ENCODE measurements around the gene SECTM1. TPM values are rescaled to one million over a fixed set of nuclear protein-coding genes. Genes with fewer than 3 reads are reported as not detected.
"Not testable (repeated sequence)": the region's sequence is repeated elsewhere in the genome, so short reads cannot be mapped to it uniquely, and the experiment has no call there.

The SECTM1 gene
- total RNA-seq, 2 experiments from 2014 or later: 12.2 to 12.7 TPM

DNA sequence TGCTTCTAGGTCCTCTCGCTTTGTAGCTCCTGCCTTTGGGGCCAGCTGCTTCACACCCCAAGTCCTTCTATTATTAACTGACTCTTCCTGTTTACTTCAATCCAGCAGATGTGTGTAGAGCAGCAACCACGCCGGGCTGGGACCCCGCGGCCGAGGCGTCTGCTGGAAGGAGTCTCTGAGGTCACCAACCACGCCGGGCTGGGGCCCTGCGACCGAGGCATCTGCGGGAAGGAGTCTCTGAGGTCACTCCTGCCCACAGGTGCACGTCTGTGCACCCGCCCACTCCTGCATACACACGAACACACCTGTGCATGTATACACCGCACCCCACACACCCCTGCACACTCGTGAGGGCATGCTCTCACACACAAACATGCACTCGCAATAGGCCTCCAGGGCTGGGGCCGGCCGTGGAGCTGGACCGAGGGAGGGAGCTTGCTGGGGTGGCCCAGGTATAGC, 17.7 kb upstream of the SECTM1 start:
- intact Hi-C loops (cut with micrococcal nuclease): loop anchor here (1.0 to 5.0 kb wide), 3 partner anchors 54 to 201 kb away; no protein-coding TSS in a partner anchor
- H3K27me3 Mint-ChIP-seq: peaks cover 8% of the 10 kb centered on the region
- no peak overlapping the region for H3K27ac Mint-ChIP-seq
- H3K9me3 Mint-ChIP-seq: no peaks in the 10 kb centered on the region
- H3K36me3 Mint-ChIP-seq: no peaks in the 10 kb centered on the region
- no peak for DNase-seq
- ChIA-PET CTCF (interaction anchor here (0.6 to 3.8 kb wide), 23 partner anchors 9 to 321 kb away, joined by 3 to 27 read pairs (median 3); partner anchors contain the start of genes HEXD and OGFOD3), POLR2A (no interaction called here)
- peaks cover 9% of the 10 kb centered on the region for H3K4me1 Mint-ChIP-seq (ENCODE audit: low read depth)
- no peak overlapping the region for H3K4me3 Mint-ChIP-seq

DNA sequence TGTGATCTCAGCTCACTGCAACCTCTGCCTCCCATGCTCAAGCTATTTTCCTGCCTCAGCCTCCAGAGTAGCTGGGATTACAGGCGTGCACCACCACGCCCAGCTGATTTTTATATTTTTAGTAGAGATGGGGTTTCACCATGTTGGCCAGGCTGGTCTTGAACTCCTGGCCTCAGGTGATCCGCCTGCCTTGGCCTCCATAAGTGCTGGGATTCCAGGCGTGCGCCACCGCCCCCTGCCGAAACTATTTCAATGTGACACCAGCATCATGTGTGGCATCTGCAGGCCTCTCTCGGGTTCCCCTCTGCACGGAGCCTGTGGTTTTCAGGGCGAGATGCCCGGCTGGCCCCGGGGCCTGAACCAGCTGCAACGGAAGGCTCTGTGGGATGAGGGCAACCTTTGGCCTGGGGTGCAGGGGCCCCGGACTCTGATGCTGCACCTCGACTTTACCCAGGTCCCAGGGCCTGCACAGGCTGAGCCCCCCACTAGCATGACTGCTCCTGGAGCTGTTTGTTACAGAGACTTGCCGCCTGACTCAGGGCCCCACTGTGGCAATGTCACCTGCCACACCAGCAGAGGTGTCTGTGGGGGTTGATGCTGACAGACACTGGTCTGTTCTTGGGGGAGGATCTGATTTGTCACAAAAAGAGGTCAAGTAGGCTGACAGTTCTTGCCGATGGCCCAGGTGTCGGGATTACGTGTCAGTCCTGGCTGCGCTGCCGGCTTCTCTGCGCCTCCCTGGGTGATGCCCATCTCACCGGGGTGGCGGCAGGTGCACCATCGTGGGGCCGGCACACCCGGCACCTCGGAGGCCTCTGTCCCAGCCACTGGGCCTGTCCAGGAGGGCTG, 16.8 kb upstream of the SECTM1 start:
- ChIA-PET POLR2A (interaction anchor here (0.6 kb wide), 1 partner anchor 94 kb away, joined by 3 read pairs; no protein-coding TSS in a partner anchor), CTCF (interaction anchor here (0.6 to 3.8 kb wide), 28 partner anchors 8 to 320 kb away, joined by 3 to 27 read pairs (median 3); partner anchors contain the start of genes HEXD and OGFOD3)
- intact Hi-C loops (cut with micrococcal nuclease): loop anchor here (1.0 to 5.0 kb wide), 3 partner anchors 53 to 202 kb away; no protein-coding TSS in a partner anchor
- H3K4me3 Mint-ChIP-seq: no peak overlapping the region
- H3K36me3 Mint-ChIP-seq: no peaks in the 10 kb centered on the region
- H3K27me3 Mint-ChIP-seq: peaks cover 8% of the 10 kb centered on the region
- no peak overlapping the region for H3K27ac Mint-ChIP-seq
- H3K9me3 Mint-ChIP-seq: no peaks in the 10 kb centered on the region
- peaks cover 9% of the 10 kb centered on the region for H3K4me1 Mint-ChIP-seq (ENCODE audit: low read depth)
- DNase-seq: peak; percentile 79

DNA sequence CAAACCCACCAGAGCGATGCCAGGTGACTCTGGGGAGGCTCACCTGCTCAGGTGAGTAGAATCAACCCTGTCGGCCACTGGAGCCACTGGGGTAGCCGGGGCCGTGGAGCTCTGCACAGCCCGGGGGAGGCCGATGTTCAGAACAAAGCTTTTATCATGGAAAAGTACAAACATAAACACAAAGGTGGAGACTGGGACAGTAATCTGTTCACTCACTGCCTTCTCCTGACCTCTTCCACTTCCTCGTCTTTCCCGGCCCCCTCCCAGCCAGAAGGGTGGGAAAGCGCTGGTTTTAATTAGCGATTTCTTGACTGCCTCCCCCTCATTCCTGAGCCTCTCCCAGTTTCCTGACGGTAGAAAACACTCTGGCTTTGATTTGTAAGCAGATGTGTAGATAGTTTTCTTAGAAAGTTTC, 15.7 kb upstream of the SECTM1 start:
- intact Hi-C loops (cut with micrococcal nuclease): no loop called here
- ChIA-PET POLR2A (no interaction called here), CTCF (interaction anchor here (0.6 to 3.8 kb wide), 9 partner anchors 11 to 319 kb away, joined by 3 to 27 read pairs (median 6); no protein-coding TSS in a partner anchor)
- Mint-ChIP-seq H3K27me3 (peaks cover 8% of the 10 kb centered on the region), H3K27ac (no peak overlapping the region), H3K4me3 (no peak overlapping the region), H3K36me3 (no peaks in the 10 kb centered on the region), H3K4me1 (ENCODE audit: low read depth) (peaks cover 9% of the 10 kb centered on the region), H3K9me3 (no peaks in the 10 kb centered on the region)
- DNase-seq: no peak

DNA sequence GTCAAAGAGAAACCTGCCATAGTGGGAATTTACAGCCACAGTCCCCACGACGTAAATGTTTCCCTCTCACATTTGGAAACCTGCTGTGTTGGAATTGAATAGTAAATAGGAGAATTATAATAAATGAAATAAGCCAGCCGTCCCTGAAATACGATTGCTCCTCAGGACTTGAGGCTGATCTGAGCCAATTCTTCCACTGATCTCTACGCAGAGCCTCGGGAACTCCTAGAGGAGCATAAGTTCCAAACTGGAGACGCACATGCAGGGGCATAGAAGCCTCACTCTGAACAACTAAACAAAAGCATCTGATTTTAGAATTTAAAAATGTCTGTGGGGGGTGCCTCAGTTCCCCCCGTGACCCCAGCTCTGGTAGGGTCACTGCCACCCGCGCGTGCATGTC, 15.3 kb upstream of the SECTM1 start:
- DNase-seq: no peak
- no peak overlapping the region for H3K4me3 Mint-ChIP-seq
- H3K4me1 Mint-ChIP-seq (ENCODE audit: low read depth): peaks cover 9% of the 10 kb centered on the region
- intact Hi-C loops (cut with micrococcal nuclease): no loop called here
- CTCF ChIA-PET: interaction anchor here (0.7 to 1.5 kb wide), 4 partner anchors 22 to 231 kb away, joined by 3 to 8 read pairs (median 6); no protein-coding TSS in a partner anchor
- no peaks in the 10 kb centered on the region for H3K9me3 Mint-ChIP-seq
- peaks cover 8% of the 10 kb centered on the region for H3K27me3 Mint-ChIP-seq
- POLR2A ChIA-PET: no interaction called here
- H3K27ac Mint-ChIP-seq: no peak overlapping the region
- no peaks in the 10 kb centered on the region for H3K36me3 Mint-ChIP-seq

DNA sequence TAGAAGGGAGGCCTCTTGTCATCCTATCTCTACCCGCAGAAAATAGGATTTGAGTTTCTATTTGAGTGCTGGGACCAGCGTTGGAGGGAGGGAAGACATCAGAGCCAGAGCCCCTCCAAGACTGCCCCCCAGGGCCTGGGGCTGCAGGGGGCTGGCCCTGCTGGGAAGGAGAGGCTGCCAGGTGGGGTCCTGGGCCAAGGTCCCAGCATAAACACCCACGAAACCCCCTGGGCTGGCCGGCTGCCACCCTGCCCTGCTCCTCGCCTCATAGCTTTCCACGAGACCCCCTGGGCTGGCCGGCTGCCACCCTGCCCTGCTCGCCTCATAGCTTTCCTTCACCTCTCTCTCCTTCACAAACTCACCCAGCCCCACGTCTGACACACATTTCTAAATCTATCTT, 14.9 kb upstream of the SECTM1 start:
- no peak overlapping the region for H3K27ac Mint-ChIP-seq
- H3K9me3 Mint-ChIP-seq: no peaks in the 10 kb centered on the region
- DNase-seq: no peak
- CTCF ChIA-PET: interaction anchor here (0.7 kb wide), 1 partner anchor 230 kb away, joined by 3 read pairs; no protein-coding TSS in a partner anchor
- H3K27me3 Mint-ChIP-seq: peaks cover 8% of the 10 kb centered on the region
- H3K4me3 Mint-ChIP-seq: no peak overlapping the region
- POLR2A ChIA-PET: no interaction called here
- intact Hi-C loops (cut with micrococcal nuclease): no loop called here
- H3K36me3 Mint-ChIP-seq: no peaks in the 10 kb centered on the region
- peaks cover 9% of the 10 kb centered on the region for H3K4me1 Mint-ChIP-seq (ENCODE audit: low read depth)

DNA sequence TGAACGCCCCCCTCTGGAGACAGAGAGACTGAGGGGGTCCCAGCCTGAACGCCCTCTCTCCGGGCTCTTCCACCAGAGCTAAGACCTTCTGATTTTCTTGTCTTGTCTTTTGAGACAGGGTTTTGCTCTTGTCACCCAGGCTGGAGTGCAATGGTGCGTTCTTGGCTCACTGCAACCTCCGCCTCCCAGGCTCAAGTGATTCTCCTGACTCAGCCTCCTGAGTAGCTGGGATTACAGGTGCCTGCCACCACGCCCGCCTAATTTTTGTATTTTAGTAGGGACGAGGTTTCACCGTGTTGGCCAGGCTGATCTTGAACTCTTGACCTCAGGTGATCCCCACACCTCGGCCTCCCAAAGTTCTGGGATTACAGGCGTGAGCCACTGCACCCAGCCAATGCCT, 14.4 kb upstream of the SECTM1 start:
- H3K4me1 Mint-ChIP-seq (ENCODE audit: low read depth); DNase-seq; H3K9me3 Mint-ChIP-seq; H3K4me3 Mint-ChIP-seq; H3K27ac Mint-ChIP-seq; POLR2A ChIA-PET; H3K36me3 Mint-ChIP-seq; intact Hi-C loops (cut with micrococcal nuclease); H3K27me3 Mint-ChIP-seq: not testable (repeated sequence)
- CTCF ChIA-PET: interaction anchor here (0.7 kb wide), 1 partner anchor 230 kb away, joined by 3 read pairs; no protein-coding TSS in a partner anchor

DNA sequence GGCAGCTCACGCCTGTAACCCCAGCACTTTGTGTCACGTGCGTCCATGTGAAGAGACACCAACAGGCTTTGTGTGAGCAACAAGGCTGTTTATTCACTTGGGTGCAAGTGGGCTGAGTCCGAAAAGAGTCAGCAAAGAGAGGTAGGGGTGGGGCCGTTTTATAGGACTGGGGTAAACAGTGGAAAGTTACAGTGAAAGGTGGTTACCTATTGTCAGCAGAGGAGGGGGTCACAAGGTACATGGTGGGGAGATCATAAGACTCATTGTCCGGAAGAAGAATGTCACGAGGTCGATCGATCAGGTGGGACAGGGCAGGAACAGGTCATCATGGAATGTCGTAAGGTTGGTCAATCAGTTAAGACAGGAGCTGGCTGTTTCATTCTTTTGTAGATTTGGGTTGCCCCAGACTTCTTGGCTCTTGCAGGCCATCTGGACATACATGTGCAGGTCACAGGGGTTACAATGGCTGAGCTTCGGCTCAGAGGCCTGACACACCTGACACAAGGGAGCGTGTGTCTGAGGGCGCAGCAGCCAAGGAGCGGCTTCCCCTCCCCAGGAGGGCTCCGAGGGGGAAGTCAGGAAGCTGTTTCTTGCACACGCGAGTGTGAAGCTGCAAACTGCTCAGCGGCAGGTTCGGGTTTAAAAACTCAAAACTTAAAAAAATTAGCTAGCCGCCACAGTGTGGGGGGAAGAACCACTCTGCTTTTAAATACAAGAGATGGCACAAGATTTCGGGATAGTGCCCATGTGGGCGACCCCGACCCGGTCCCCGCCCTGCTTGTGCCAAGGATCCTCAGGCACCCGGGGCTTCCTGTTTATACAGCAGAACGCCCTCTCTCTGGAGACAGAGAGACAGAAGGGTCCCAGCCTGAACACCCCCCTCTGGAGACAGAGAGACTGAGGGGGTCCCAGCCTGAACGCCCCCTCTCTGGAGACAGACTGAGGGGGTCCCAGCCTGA, 13.1 kb upstream of the SECTM1 start:
- intact Hi-C loops (cut with micrococcal nuclease): no loop called here
- ChIA-PET POLR2A (no interaction called here), CTCF (no interaction called here)
- peaks cover 6% of the 10 kb centered on the region for H3K4me1 Mint-ChIP-seq (ENCODE audit: low read depth)
- no peaks in the 10 kb centered on the region for H3K9me3 Mint-ChIP-seq
- no peak for DNase-seq
- peaks cover 8% of the 10 kb centered on the region for H3K27me3 Mint-ChIP-seq
- no peaks in the 10 kb centered on the region for H3K36me3 Mint-ChIP-seq
- H3K27ac Mint-ChIP-seq: no peak overlapping the region
- H3K4me3 Mint-ChIP-seq: no peak overlapping the region

DNA sequence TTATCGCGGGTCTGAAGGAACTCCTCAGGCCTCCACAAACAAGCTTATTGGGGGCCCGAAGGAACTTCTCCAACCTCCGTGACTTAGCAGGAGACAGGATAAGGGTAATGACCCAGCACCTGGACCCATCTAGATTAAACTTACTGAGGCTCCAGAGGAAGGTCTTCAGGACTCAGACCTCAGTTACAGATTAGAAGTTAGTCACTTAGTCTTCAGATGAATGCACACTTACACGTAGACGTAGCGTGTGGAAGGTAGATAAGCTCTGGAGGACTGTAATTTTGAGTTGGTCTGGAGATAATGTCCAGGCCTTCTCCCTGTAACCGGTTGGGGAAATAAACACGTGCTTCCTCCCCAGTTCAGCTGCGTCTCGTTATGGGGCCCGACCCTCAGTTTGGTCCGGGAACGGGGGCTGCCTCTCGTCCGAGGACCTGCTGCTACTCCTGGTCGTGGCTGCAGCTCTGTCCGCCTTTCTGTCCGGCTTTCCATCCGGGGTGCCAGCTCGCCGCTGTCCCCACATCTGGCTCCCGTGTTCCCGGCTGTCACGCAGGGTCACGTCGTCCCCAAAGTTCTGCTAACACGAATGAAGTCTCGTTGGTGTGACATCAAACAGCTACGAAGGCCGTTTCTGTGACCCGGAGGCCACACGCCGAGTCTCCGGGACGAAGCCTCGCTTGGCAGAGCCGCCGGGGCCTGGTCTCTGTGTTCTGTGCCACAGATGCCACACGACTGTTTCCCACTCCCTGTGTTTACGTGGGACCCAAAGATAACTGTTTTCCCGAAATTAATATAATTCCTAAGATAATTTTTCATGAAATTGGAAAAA, 11.8 kb upstream of the SECTM1 start:
- H3K4me3 Mint-ChIP-seq: no peak overlapping the region
- POLR2A ChIA-PET: no interaction called here
- no peak for DNase-seq
- H3K36me3 Mint-ChIP-seq: no peaks in the 10 kb centered on the region
- H3K27me3 Mint-ChIP-seq: peaks cover 7% of the 10 kb centered on the region
- peaks cover 5% of the 10 kb centered on the region for H3K4me1 Mint-ChIP-seq (ENCODE audit: low read depth)
- intact Hi-C loops (cut with micrococcal nuclease): no loop called here
- CTCF ChIA-PET: interaction anchor here (0.7 to 2.2 kb wide), 3 partner anchors 11 to 69 kb away, joined by 3 to 5 read pairs (median 3); partner anchors contain the start of gene SECTM1
- H3K27ac Mint-ChIP-seq: no peak overlapping the region
- H3K9me3 Mint-ChIP-seq: peaks cover 6% of the 10 kb centered on the region

DNA sequence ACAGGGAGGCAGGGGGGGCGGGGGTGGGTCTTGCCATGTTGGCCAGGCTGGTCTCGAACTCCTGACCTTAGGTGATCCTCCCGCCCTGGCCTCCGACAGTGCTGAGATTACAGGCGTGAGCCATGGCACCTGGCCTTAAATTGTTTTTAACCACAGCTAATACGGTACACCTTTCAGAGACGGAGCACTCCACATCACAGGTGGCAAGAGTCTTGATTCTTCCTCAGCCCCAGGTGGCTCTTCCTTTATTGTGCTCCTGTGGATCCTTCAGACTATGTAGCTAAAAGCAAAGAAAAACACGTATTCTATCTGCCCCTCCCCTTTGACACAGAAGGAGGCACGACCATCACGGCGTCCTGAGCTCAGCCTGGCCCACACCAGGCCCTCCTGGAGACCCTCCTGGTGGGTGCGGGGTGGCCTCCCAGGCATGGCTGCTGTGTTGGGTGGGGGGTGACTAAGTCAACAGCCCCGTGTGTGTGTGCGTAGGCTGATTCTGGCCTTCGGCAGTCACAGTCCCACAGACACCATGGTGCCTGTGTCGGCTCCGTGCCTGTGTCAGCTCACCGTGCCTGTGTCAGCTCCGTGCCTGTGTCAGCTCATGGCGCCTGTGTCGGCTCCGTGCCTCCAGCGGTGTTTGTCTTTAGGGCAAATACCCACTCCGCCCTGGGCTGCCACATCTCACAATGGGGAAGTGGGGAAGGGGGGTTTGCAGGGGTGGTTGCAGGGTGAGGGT, 10.8 kb upstream of the SECTM1 start:
- Mint-ChIP-seq H3K27ac (no peak overlapping the region), H3K36me3 (no peaks in the 10 kb centered on the region), H3K4me3 (no peak overlapping the region), H3K4me1 (ENCODE audit: low read depth) (peaks cover 5% of the 10 kb centered on the region), H3K9me3 (peaks cover 6% of the 10 kb centered on the region), H3K27me3 (peaks cover 5% of the 10 kb centered on the region)
- CTCF ChIA-PET: interaction anchor here (2.2 kb wide), 1 partner anchor 70 kb away, joined by 5 read pairs; no protein-coding TSS in a partner anchor
- intact Hi-C loops (cut with micrococcal nuclease): no loop called here
- POLR2A ChIA-PET: no interaction called here
- DNase-seq: no peak

DNA sequence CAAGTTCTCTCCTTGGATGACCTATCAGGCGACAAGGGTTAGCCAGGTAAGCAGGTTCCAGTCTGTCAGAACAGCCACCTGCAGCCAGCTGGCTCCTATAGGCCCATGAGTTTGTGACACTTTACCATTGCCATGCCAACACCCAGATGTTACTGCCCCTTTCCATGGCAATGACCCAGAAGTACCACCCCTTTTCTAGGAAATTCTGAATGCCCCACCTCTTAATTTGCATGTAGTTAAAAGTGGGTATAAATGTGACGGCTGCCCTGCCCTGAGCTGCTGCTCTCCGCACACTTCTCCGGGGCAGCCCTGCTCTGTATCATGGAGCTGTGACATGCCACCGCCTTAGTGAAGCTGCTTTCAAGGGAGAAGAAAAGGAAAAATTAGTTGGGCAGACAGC, 10.0 kb upstream of the SECTM1 start:
- Mint-ChIP-seq H3K4me3 (no peak overlapping the region), H3K36me3 (no peaks in the 10 kb centered on the region), H3K9me3 (peaks cover 6% of the 10 kb centered on the region), H3K27me3 (peaks cover 5% of the 10 kb centered on the region), H3K27ac (no peak overlapping the region), H3K4me1 (ENCODE audit: low read depth) (peaks cover 12% of the 10 kb centered on the region)
- intact Hi-C loops (cut with micrococcal nuclease): no loop called here
- CTCF ChIA-PET: interaction anchor here (2.2 kb wide), 1 partner anchor 71 kb away, joined by 5 read pairs; no protein-coding TSS in a partner anchor
- DNase-seq: no peak
- POLR2A ChIA-PET: no interaction called here
